ENCODE measurements around the gene MGRN1. TPM values are rescaled to one million over a fixed set of nuclear protein-coding genes. Genes with fewer than 3 reads are reported as not detected.

MGRN1 gene
- total RNA-seq, 4 donors from 2014 or later: 37.5 to 59.1 (median 42.7) TPM

DNA sequence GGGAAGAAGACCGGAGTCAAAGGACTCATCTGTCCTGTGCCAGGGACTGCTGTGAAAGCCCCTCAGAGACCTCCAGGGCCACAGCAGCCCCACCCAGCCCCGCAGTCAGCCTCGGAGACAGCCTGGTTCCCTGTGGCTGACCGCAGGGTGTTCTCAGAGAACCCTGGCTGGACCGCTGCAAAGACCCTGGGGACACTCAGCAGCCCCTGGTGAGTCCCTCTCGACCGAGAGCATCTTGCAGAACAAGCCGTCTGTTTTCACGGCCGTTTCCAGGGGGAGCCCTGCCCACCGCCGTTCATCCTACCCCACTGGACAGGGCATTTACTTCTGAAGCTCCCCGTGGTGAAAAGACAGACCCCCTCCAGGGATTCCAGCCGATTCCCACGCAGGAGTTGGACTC, 20.2 kb upstream of the MGRN1 start:
- Histone ChIP-seq H3K27me3 (no peaks in the 10 kb centered on the region), H3K36me3 (peaks cover 0 to 30% (median 4%) of the 10 kb centered on the region in 3 donors)

DNA sequence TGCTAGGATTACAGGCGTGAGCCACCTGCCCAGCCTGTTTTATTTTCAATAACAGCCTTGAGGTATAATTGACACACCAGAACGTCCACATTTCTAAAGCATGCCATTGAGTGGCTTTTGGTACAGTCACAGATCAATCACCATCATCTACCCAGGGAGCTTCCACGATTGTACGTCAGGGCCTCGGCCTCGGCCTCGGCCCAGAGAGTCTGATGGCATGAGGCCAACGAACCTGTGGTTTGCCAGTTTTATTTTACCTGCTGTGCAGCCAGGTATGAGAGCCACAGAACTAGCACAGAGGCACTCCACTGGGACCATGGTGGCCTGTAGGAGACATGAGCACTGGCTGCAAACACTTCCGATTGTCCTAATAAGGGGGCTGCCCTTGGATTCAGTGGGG, 18.3 kb upstream of the MGRN1 start:
- WGBS, 2 donors: 87 to 88% methylated on average over 9 of the region's 9 CpGs
- Histone ChIP-seq H3K4me3 (no peak overlapping the region), H3K27me3 (no peaks in the 10 kb centered on the region), H3K4me1 (peaks cover 0 to 23% (median 0%) of the 10 kb centered on the region in 4 donors), H3K36me3 (peaks cover 0 to 40% (median 4%) of the 10 kb centered on the region in 3 donors), H3K9me3 (no peaks in the 10 kb centered on the region), H3K27ac (no peak overlapping the region)
- TF ChIP-seq POLR2A (IDR thresholded peaks at IDR 0.05): no peak
- TF ChIP-seq EP300 (IDR thresholded peaks at IDR 0.05): no peak
- TF ChIP-seq, protein P1, sequence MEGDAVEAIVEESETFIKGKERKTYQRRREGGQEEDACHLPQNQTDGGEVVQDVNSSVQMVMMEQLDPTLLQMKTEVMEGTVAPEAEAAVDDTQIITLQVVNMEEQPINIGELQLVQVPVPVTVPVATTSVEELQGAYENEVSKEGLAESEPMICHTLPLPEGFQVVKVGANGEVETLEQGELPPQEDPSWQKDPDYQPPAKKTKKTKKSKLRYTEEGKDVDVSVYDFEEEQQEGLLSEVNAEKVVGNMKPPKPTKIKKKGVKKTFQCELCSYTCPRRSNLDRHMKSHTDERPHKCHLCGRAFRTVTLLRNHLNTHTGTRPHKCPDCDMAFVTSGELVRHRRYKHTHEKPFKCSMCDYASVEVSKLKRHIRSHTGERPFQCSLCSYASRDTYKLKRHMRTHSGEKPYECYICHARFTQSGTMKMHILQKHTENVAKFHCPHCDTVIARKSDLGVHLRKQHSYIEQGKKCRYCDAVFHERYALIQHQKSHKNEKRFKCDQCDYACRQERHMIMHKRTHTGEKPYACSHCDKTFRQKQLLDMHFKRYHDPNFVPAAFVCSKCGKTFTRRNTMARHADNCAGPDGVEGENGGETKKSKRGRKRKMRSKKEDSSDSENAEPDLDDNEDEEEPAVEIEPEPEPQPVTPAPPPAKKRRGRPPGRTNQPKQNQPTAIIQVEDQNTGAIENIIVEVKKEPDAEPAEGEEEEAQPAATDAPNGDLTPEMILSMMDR (IDR thresholded peaks at IDR 0.05): no peak
- no peak for DNase-seq (ENCODE audit: low spot score in 2 of 2)

More for the DNA sequence above, 20.2 kb upstream of the MGRN1 start:
- no peak for TF ChIP-seq POLR2A (IDR thresholded peaks at IDR 0.05)
- TF ChIP-seq EP300 (IDR thresholded peaks at IDR 0.05): no peak
- TF ChIP-seq, protein P1 (IDR thresholded peaks at IDR 0.05): no peak
- H3K9me3 ChIP-seq: no peaks in the 10 kb centered on the region
- DNase-seq (ENCODE audit: low spot score in 2 of 2): no peak
- H3K27ac ChIP-seq: no peak overlapping the region
- WGBS, 2 donors: 40 to 64% methylated on average over 9 to 12 of the region's 15 CpGs
- no peak overlapping the region for H3K4me3 ChIP-seq
- peaks cover 0 to 18% (median 0%) of the 10 kb centered on the region in 4 donors for H3K4me1 ChIP-seq

DNA sequence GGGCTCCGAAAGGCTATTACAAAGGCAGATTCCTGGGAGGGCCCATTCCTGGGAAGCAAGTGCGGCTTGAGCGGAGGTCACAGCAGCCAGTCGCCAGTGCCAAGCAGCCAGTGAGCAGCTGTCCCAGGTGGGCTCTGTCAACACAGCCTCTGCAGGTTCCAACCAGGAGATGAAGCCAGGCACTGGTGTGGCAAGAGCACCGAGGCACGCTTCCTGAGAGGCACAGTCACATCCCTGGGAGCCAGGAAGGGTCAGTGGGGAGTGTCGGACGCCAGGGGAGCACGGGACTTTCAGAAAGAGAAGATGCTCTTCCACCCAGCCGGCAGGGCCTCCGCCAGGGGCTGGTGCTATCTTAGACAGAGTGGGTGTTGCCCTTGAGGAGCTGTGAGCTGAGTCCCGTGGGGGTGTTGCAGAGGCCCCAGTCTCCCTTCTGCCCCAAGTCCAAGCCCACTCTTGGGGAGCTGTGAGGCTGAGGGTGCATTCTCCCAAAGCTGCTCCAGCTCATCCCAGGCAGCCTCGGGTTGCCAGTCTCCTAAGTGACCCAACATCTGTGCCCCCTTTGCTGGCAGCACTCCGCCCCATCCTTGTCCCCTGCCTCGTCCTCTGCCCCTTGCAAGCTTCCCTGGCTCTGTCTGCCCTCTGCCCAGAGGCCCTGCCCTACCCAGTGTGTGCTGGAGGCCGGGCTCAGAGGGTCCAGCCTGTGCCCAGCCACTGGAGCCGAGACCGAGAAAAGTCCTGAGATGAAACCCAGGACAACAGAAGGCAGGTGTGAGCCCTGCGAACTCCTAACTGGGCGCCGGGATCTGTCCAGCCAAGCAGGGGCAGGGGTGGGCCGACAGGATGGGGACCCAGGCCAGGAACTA, 16.6 kb upstream of the MGRN1 start:
- Histone ChIP-seq H3K36me3 (peaks cover 0 to 40% (median 4%) of the 10 kb centered on the region in 3 donors), H3K27ac (no peak overlapping the region), H3K4me1 (peaks cover 0 to 29% (median 7%) of the 10 kb centered on the region in 4 donors), H3K9me3 (no peaks in the 10 kb centered on the region), H3K27me3 (no peaks in the 10 kb centered on the region), H3K4me3 (no peak overlapping the region)
- TF ChIP-seq, protein P1 (IDR thresholded peaks at IDR 0.05): no peak
- no peak for TF ChIP-seq POLR2A (IDR thresholded peaks at IDR 0.05)
- no peak for TF ChIP-seq EP300 (IDR thresholded peaks at IDR 0.05)
- 90 to 93% methylated on average over 21 to 22 of the region's 22 CpGs for WGBS, 2 donors
- no peak for DNase-seq (ENCODE audit: low spot score in 2 of 2)

DNA sequence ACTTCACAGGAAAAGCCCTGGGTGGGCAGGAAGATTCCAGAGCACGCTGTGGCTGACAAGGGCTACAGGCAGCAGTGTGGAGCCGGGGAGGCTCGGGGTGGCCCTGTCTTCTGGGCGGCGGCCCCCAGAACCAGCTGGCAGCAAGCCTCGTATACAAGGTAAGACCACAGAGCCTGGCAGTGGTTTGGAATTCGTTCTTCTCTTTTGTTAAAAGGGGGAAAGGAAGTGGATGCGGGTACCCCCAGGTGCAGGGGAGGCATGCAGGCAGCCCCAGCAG, 16.0 kb upstream of the MGRN1 start:
- no peak for DNase-seq (ENCODE audit: low spot score in 2 of 2)
- TF ChIP-seq EP300 (IDR thresholded peaks at IDR 0.05) (no peak), POLR2A (IDR thresholded peaks at IDR 0.05) (no peak)
- TF ChIP-seq, protein P1 (IDR thresholded peaks at IDR 0.05): no peak
- Histone ChIP-seq H3K4me1 (peaks cover 0 to 35% (median 13%) of the 10 kb centered on the region in 4 donors), H3K27me3 (no peaks in the 10 kb centered on the region), H3K36me3 (peaks cover 0 to 40% (median 4%) of the 10 kb centered on the region in 3 donors), H3K9me3 (no peaks in the 10 kb centered on the region), H3K4me3 (no peak overlapping the region), H3K27ac (no peak overlapping the region)
- 84 to 89% methylated on average over 8 of the region's 8 CpGs for WGBS, 2 donors

DNA sequence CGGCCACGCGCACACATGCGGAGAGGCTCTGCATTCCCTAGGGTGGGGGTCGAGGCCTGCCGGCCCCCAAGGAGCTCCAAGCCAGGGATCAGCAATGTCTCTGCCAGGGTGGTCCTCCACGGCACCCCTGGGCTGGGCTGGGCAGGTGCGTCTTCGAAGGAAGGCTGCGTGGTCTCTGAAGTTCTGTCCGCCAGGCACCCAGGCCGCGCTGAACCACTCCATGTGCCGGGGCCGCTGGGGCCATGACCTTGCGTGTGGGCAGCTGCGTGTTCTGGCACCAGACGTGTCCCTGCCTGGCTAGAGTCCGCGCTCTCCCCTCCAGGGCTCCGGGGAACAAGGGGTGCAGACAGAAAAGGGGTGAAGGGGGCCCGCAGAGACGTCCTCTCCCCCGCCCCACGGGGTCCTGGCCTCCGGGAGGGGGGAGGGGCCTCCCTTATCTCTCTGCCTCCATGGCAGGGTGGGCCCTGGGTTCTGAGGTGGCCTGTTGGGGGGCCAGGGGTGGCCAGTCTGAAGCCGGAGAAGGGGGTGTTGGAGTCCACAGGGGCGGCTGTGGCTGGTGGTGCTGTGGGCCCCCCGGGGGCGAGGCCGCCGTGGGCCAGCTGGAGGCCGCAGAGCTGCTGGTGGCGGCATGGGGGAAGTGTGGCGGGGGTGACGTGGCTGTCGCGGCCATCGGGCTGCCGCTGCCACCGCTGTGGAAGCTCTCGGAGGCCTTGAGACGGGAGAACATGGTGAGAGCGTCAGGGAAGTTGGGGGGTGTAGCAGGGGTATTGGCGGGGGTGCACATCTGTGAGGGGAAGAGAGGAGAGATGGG, 15.2 kb upstream of the MGRN1 start:
- peaks cover 0 to 37% (median 16%) of the 10 kb centered on the region in 4 donors for H3K4me1 ChIP-seq
- WGBS, 2 donors: 82% methylated on average over 28 to 34 of the region's 45 CpGs
- H3K36me3 ChIP-seq: peaks cover 0 to 40% (median 4%) of the 10 kb centered on the region in 3 donors
- H3K9me3 ChIP-seq: no peaks in the 10 kb centered on the region
- no peak for DNase-seq (ENCODE audit: low spot score in 2 of 2)
- no peak overlapping the region for H3K4me3 ChIP-seq
- TF ChIP-seq, protein P1 (IDR thresholded peaks at IDR 0.05): no peak
- no peak for TF ChIP-seq POLR2A (IDR thresholded peaks at IDR 0.05)
- TF ChIP-seq EP300 (IDR thresholded peaks at IDR 0.05): no peak
- no peak overlapping the region for H3K27ac ChIP-seq
- H3K27me3 ChIP-seq: no peaks in the 10 kb centered on the region
